Activated CD4-positive, alpha-beta T cell treated with anti-CD3 and anti-CD28 coated beads, Interleukin-2, Interleukin-6, amounts not matched to agents 100 ng/mL and 50 ng/mL, durations not matched to agents 16 hours and 8 hours (primary cell): ENCODE results near the gene P3H1.
"Not testable (repeated sequence)": the region's sequence is repeated elsewhere in the genome, so short reads cannot be mapped to it uniquely, and the experiment has no call there.

ENCODE experiments used
- DNase-seq: peaks from one replicate; pipeline ENCODE4 v3.0.0-alpha.2; 2020

The P3H1 gene

DNA sequence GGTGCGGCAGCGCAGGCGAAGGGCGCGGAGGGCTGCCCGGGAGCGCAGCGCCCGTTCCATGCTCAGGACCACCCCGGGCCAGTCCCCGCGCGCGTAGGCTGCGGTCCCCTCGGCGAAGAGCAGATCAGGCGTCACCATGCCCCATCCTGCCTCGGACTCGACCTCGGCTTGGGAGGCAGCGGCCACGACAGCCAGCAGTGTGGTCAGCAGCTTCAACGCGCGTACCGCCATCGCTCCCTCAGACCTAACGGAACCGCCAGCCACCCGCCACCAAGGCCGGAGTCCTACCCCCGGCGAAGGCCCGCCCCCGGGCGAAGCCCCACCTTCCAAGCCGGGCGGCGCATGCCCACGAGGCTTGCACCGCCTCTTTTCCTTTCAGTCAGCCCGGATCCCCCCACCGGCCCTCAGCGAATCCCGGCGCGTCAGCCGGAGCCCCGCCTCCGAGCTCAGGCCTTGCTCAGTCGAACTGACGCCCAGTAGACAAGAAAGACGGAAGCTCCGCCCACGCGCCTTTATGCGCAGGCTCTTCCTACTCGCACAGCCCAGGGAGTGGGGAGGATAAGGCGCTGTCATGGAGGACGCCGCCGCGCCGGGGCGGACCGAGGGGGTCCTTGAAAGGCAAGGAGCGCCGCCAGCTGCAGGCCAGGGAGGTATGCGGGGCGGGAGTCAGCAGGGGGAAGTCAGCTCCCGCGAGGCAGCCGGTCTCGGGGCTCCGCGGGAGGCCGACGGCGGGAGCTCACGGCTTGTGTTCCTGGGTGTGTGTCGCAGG is at the start of gene P3H1, which contains the start of gene C1orf50:
Gene P3H1 (minus strand): TSS at position 288 of the 769 bp plus-strand sequence. CDS start 57 bp downstream, at position 231.
Gene C1orf50 (plus strand): TSS at position 509 of the 769 bp plus-strand sequence. CDS start 63 bp downstream, at position 572.
- peak; percentile 100 for DNase-seq

- peak; percentile 5 for DNase-seq
Observed at GRCh38 chr1:42815941-42816584, 49.2 kb upstream of the P3H1 start.

DNA sequence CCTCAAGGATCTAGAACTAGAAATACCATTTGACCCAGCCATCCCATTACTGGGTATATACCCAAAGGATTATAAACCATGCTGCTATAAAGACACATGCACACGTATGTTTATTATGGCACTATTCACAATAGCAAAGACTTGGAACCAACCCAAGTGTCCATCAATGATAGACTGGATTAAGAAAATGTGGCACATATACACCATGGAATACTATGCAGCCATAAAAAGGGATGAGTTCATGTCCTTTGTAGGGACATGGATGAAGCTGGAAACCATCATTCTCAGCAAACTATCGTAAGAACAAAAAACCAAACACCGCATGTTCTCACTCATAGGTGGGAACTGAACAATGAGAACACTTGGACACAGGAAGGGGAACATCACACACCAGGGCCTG is 48.0 kb upstream of the P3H1 start:
- DNase-seq, result not testable (repeated sequence)

GRCh38 chr1:42807056-42807668 is 40.3 kb upstream of the P3H1 start:
- no peak for DNase-seq

DNA sequence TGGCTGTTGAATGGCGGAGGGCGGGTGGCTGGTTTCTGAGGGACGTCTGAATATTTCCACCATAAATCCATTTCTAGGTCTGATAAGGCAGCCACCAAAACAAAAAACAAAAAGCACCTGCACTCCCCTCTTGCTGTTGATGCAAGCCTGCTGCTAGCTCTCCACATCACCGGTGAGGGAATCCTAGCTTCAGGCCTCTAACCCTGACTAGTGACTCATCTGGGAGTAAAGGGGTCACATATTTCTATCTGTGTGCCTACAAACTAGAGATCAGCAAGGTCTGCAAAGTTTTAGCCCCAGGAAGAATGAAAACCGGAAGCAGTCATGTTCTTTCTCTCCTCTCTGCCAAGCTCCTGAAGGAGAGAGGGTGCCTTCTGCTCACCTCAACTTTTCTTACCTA is 39.8 kb upstream of the P3H1 start:
- no peak for DNase-seq

DNA sequence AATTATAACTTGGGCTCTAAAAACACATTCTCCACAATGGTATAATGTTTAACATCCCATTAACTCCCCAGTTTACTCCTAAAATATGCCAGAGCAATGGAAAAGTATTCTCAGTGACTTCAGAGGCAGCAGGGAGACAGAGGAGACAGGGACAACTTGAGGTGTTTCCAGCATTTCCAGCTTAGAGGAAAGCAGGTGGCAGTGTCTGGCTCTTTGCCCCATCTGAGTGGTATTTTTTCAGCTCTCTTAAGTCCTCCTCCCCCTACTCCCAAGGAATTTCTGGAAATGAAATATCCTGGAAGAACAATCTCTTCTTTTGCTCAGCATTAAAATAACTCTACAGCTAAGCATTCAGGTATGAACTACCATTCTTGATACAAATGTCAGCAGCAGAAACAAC is 39.3 kb upstream of the P3H1 start:
- no peak for DNase-seq

- no peak for DNase-seq
Observed at GRCh38 chr1:42801832-42802473, 35.1 kb upstream of the P3H1 start.

DNA sequence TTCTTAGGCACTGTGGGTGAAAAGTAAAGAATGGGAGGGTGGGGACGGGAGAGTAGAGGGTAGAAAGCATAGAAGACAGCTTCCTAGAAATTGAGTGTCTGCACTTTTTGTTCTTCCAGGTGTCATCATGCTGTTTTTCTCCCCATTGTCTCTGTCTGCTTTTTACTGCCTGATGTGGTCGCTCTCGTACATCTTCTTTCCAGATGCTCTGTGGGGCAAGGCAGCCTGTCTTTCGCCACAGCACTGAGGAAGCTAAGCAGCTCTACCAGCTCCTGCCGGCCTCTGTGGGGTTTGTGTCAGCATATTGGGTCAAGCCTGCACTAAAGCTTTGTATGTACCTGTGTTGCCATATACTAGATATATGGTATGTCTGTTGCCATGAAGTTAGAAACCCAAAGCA is 31.2 kb upstream of the P3H1 start:
- DNase-seq, result no peak

- DNase-seq, result no peak
Observed at GRCh38 chr1:42797414-42797813, 30.6 kb upstream of the P3H1 start.

GRCh38 chr1:42793824-42794223 is 27.0 kb upstream of the P3H1 start:
- no peak for DNase-seq

- no peak for DNase-seq
Observed at GRCh38 chr1:42788021-42788420, 21.2 kb upstream of the P3H1 start.

GRCh38 chr1:42786097-42786496 is 19.3 kb upstream of the P3H1 start:
- no peak for DNase-seq

DNA sequence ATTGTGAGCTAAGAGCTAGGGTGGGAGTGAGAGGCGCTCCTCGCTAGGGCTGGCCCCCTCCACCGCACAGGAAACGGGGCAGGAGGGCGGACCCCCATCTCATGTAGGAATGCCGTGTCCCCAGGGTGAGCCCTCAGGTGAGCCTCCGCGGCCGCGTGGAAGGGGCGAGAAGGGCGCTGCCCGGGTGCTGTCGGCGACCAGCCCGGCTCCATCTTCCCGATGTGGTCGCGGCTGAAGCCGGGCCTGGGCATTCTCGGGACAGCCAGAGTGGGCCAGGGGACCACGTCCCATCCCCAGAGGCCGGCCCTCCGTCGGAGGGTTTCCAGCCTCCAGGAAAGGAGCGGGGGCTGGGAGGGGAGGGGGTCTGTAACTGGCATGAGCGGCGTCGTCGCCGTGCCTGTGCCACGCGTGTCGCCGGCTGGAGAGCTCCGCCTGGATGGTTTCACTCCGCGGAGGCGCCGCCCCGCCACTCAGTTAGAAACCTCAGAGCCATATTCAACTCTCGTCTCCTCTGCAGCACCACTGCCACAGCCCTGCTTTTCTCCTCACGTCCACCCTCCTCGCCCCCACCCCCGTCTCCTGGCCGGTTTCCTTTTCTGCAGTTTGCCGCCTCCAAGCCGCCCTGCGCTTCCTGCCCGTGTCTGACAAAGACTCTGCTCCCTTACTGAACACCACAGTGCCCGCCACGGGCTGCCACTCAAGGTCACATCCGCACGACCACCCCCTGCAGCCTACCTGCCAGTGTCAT is 18.3 kb upstream of the P3H1 start, which contains the start of gene TMEM269:
Gene TMEM269 (plus strand): TSS at position 46 of the 748 bp plus-strand sequence. CDS start 4,903 bp downstream, outside the sequence.
- DNase-seq, result peak; percentile 39

GRCh38 chr1:42784547-42784945 is 17.7 kb upstream of the P3H1 start:
- no peak for DNase-seq

DNA sequence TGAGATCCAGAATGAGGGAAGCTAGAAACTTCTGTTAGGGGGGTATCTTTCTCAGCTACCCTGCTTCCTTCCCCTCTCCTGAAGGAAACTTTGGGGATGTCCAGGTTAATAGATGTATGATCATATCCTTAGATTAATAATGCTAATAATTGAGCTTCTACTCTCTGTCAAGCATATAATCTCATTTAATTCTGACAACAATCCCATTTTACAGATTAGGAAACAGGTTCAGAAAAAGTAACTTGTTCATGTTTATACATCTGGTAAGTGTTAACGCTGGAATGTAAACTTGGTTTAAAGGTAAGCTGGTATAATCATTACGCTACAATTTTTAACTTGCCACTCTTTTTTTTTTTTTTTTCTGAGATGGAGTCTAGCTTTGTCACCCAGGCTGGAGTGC is 16.3 kb upstream of the P3H1 start:
- DNase-seq, result no peak

- DNase-seq, result no peak
Observed at GRCh38 chr1:42780176-42780575, 13.3 kb upstream of the P3H1 start.

DNA sequence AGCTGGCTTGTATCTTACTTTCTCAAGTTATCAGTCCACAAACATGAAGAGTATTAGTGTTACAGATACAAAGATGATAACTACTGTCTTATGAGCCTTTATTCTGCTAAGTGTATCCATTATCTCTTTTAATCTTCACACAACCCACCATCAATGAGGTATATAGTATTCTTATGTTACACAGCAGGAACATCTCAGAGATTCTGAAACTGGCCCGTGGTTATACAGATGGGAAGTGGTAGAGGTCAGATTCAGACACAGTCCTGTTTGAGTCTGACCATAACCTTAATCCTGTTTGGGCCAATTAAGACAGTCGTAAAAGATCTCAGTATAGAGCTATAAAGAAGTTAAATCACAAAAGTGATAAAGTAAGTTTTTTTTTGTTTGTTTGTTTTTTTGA is 12.9 kb upstream of the P3H1 start:
- DNase-seq, result peak; percentile 28

DNA sequence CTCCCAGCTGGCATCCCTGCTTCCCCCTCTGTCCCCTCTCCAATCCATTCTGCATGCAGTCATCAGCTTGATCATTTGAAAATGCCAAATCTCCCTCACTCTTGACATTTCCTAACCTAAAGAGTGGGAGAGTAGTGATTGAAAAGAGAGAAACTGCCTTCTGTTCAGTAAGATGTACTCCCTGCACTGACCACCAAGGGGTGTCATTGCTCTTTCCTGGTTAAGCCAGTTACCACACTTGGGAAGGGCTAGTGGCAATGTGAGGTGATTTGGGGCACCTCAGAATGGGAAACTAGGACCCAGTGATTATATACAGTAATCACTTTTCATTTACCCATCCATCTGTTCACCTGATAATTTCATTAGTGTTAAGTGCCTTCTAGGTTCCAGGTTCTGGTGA is 11.0 kb upstream of the P3H1 start:
- peak; percentile 48 for DNase-seq

DNA sequence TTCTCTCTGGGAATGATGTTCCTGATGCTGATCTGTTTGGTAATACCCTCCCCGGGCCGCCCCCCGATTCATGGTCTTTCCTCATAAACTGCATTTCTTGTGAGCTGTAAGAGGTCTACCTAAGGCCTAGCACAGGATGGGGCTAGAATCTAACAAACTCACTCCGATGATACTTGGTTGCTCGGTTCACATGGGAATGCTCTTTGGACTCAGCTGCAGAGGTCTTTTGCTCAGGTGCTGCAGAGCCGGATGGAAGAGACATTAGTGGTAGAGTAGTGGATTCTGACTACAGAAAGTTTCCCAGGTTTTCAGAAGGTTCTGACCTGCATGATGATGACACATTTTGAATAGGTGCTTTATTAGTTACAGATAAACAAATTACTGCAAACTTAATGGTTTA is 9.7 kb upstream of the P3H1 start:
- no peak for DNase-seq

DNA sequence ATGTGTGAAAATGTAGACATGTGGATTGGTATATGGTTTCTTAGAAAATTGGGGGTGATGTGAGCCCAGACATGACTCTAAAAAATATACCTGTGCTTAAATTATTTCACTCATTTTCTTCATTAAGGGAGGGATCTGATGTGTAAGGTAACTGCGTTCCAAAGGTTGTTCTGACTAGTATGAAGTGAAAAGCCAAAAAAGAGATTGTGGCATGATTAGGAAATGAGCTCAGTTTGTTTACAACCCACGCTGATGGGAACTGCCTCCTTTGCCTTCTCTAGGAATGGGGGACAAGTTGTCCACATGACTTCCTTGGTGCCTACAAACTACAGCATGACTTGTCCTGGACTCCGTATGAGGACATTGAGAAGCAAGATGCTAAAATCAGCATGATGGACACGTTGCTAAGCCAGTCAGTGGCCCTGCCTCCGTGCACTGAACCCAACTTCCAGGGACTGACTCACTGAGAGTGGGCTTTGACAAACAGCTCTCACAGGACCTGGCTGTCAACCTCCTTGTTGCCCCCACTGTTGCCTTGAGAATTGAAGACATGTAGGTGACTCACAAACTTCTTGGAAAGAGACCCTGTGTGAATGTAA is 8.2 kb upstream of the P3H1 start:
- DNase-seq, result no peak

GRCh38 chr1:42773420-42773819 is 6.6 kb upstream of the P3H1 start:
- peak; percentile 14 for DNase-seq

GRCh38 chr1:42769811-42770210 is 3.0 kb upstream of the P3H1 start:
- DNase-seq, result no peak
